GM21717 (cell line): ENCODE results near the gene SLC10A3.
"Not testable (repeated sequence)": the region's sequence is repeated elsewhere in the genome, so short reads cannot be mapped to it uniquely, and the experiment has no call there.

Experiments used
- ATAC-seq: cut with Tn5 transposase; IDR thresholded peaks from one replicate; pipeline ENCODE4 v1.9.1; 2021; ENCODE audit warnings: mild to moderate bottlenecking, moderate library complexity; ENCODE audit not compliant: unreplicated experiment

The SLC10A3 gene

GRCh38 chrX:154511761-154512160 lies 21.3 kb upstream of the SLC10A3 start:
- ATAC-seq, result no peak

GRCh38 chrX:154509455-154509854 lies 19.0 kb upstream of the SLC10A3 start:
- no peak for ATAC-seq

DNA sequence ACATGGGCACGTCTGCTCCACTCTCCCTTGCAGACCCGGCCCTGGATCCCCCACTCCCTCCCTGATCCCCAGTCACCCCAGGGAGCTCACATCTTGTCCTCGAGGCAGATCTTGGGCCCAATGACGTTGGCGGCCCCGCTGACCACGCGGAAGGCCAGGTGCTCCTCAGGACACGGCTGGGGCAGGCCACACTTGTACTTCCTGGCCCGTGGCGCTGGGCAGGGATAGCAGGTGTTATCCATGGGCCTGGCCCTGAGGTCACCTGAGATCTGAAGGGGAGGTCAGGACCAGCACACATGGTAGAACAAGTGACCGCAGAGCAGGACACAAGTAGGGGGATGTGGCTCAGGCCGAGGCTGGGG lies 17.9 kb upstream of the SLC10A3 start:
- ATAC-seq, result no peak

DNA sequence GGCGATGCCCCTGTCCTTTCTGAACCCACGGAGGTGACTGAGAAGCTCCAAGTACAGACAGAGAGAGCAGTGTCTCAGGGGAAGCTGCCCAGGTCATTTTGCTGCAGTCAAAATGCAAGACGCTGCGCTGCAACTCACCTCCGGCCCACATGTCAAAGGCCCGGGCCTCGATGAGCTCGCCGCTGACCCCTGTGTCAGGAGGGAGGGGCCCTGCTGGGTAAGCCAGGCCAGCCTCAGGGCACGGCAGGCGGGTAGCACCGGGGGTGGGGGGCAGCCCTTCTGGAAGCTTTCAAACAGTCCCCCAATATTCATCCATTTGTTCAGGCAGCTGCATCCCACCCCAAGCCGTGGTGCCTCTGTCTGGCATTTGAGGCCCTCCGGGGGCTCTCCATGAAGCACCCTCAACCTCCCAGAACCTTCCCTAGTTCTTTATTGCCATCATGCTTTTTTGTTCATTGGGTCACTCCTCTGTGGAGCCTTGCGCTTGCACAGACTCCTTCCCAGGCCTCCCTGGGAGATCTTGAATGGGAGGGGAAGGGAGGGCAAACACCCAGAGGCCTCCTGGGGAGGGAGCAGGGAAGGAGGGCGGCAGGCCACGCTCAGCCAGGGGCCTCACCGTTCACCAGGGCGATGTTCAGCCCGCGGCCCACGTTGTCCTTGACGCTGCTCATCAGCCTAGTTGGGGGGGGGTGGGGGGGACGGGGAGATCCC lies 17.4 kb upstream of the SLC10A3 start:
- no peak for ATAC-seq

DNA sequence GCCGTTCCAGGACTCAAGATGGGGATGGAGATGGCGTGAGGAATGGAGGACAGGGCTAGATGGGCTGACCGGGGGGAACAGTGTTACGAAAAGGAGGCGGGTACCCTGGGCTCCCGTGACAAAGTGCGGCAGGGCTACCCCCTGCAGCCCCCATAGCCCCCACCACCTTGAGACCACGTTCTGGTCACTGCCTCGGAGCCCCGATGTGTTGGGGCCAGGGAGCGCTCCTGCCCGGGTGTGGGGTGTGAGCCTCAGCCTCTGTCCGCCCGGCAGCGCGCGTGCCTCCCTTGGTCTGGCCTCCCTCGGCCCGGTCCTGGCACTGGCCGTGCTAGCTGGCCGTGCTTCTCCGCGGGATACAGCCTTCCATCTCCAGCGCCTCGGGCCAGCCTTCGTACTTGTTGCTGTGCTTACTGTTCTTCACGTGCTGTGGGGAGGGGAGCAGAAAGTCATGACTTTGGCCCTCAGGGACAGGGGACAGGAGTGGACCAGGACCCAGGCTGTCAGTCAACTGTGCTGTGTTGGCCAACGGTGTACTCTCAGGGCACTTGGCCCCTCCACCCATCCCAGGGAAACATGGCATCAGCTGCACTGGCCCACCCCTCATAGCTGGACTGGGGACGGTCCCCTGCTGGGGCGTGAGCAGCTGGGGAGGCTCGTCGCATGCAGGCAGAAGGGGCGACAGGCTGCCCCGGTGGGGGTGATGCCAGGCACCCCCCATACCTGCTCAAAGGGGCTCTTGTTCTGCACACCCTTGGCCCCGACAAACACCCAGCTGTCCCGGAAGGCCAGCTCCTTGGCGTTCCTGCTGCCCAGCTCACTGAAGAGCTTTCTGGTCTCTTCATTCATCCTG lies 16.3 kb upstream of the SLC10A3 start:
- ATAC-seq, result no peak

DNA sequence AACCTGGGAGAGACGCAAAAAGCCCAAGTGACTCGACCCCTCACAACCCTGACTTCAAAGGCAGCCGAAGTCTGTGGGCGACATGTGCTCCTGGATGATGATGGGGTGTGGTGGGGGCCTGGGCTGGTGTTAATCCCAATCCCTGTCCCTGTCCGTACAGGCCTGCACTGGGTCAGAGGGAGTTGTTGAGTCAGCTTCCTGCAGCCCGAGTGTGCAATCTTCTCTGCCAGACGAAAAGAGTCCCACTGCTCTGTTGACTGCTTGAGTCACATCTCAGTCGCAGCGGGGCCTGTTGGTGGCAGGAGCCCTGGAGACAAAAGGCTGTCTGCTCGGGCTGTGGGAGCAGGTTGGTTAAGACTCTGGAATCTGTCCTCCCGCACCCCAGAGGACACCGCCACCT lies 15.3 kb upstream of the SLC10A3 start:
- no peak for ATAC-seq

DNA sequence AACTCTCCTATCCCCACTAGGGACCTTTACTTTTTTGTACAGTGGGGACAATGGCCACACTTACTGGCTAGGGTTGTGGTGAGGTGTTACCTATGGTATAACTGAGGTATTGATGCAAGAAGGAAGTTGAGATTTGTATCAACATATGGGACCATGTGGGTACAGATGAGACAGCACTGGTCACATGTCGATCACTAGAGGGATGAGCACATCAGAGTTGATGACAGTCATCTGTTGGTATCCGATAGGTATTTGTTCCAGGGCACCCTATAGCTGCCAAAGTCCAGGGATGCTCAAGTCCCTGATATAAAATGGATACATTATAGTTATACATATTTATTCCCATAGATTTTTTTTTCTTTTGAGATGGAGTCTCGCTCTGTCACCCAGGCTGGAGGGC lies 12.6 kb upstream of the SLC10A3 start:
- no peak for ATAC-seq

DNA sequence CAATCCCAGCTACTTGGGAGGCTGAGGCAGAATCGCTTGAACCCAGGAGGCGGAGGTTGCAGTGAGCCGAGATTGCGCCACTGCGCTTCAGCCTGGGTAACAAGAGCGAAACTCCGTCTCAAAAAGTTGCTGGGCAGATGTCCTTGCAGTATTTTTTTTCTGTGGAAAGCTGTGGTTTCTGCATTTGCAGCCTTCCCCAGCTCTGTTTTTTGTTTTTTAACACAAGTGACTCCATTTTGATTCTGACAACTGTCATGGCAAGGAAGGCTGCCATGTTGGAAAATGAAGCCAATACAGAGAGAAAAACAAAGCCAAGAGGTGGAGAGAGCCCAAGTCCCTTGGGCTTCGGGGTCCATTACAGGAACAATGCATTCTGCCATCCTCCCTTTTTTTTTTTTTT lies 11.7 kb upstream of the SLC10A3 start:
- no peak for ATAC-seq

GRCh38 chrX:154501423-154501822 lies 11.0 kb upstream of the SLC10A3 start:
- ATAC-seq, result not testable (repeated sequence)

GRCh38 chrX:154496591-154497137 lies 6.2 kb upstream of the SLC10A3 start:
- not testable (repeated sequence) for ATAC-seq

GRCh38 chrX:154495472-154495922 lies 5.1 kb upstream of the SLC10A3 start:
- no peak for ATAC-seq

DNA sequence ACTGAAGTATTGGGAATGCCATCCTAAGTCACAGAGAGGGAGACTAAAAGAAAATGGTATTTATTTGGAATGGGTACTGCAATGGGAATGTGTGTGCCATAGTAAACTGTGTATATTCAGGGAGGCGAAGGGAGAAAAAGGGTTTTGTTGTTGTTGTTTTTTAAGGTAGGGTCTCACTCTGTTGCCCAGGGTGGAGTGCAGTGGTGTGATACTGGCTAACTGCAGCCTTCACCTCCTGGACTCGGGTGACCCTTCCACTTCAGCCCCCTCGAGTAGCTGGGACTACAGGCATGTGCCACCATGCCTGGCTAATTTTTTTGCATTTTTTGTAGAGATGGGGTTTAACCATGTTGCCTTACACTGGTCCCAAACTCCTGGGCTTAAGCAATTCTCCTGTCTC lies 4.3 kb upstream of the SLC10A3 start:
- no peak for ATAC-seq

DNA sequence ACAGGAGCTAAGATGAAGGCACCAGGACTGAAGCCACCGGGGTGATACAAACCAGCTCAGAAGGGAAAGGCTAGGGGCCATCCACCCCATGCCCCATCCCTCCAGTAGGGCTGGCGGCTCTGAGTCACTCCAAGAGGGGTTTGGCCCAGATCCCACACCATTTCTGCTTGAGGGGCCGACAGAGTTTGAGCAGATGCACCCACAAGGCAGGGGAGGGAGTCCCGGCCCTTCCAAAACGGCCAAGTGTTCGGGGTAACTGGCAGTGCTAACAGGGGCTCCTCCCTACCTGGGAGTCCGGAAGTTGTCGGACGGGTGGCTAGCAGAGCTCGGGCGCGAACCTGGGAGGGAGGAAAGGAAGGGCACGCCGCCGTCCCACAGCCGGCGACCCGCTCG lies 412 bp downstream of the SLC10A3 start:
- peak; percentile 26 for ATAC-seq

DNA sequence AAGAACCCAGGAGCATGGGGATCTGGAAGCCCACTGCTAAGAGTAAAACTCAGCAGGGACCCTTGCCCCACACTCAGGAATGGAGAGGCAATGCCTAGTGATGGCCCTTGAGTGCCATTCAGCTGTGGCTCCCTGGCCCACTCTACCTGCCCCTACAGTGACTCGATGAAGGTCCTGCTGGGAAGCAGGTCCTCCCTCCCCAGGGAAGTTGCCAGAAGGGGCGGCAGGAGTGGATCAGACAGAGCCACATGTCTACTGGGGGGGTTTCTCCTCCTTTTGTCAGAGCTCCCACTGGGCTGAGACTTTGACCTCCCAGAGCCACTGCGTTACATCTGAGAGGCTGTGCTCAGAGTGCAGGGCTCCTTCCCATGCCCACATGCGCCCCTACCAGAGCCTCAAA lies 1.2 kb downstream of the SLC10A3 start:
- ATAC-seq, result no peak

DNA sequence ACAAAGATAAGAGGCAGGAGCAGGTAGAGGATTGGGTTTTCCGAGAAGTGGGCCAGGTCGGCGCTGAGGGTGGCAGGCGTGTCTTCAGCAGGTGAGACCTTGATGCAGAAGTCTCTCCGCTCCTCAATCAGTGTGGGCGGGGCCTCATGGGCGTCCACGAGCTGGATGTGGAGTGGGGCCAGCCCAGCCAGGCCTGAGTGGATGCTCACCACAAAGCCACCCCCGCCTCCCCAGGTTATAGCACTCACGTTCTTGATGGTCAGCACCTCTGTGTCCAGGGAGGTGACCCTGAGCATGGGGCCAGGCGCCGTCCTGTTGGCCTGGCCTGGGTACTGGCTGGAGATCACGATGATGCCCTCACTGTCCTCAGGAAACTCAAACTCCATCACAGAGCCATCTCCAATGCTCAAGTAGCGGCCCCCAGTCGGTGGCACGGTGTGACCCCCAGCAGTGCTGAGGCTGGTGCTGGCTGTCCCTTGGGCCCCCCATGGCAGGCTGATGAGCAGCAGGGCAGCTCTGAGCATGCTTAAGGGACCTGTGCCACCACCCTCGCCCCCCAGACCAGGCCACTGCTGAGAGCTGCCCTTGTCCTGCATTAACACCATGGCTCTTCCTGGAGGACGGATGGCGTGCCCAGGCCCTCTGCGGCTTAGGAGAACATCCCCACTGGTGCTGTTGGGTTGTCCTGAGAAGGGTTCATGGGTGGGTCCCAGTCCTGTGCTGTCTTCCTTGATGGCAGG lies 1.9 kb downstream of the SLC10A3 start:
- no peak for ATAC-seq

DNA sequence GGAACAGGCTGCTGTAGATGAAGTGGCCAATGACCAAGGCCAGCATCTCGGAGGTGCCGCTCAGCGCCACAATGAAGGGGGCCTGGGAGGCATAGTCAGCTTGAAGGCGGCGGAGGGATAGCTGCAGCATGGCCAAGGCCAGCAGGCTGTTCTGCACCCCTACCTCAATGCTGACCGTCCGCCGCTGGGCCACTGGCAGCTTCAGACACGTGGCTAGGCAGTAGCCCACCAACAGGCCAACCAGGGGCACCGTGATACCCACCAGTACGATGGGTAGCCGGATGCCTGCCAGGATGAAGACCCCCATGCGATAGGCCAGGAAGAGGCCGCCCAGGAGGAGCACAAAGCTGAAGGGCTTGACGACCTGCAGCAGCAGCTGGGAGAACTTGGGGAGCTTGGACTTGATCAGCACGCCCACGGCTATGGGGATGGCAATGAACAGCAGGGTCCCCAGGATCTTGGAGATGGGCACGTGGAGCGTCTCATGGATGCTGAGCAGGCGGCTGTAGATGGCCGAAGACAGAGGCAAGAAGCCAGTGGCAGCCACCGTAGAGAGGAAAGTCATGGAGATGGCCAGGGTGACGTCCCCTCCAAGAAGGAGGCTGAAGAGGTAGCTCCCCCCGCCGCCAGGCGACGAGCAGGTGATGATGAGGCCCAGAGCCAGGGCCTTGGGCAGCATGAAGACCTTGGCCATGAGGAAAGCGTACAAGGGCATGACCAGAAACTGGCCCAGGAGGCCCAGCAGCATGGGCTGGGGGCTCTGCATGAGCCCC lies 2.7 kb downstream of the SLC10A3 start:
- no peak for ATAC-seq

GRCh38 chrX:154486396-154487207 lies 3.8 kb downstream of the SLC10A3 start, which contains the start of gene UBL4A:
Gene UBL4A, minus strand, starts transcription at chrX:154486615. Its CDS starts 31 bp downstream, at chrX:154486584.
- ATAC-seq, result no peak

DNA sequence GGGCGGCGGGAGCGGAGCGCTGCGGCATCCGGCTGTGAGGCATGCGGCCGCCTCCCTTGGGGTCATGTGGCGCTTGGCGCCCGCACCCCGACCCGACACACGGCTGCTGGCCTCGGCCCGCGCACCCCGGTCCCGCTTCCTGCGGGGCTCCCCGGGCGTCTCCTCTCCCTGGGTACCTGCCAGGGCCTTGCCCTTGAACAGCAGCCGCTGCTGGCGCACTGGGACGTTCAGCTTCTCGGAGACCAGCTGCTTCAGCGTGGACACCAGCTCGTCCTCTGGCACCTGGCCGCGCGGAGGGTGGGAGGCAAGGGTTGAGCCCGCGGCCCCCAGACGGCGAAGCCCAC lies 4.4 kb downstream of the SLC10A3 start:
- no peak for ATAC-seq

DNA sequence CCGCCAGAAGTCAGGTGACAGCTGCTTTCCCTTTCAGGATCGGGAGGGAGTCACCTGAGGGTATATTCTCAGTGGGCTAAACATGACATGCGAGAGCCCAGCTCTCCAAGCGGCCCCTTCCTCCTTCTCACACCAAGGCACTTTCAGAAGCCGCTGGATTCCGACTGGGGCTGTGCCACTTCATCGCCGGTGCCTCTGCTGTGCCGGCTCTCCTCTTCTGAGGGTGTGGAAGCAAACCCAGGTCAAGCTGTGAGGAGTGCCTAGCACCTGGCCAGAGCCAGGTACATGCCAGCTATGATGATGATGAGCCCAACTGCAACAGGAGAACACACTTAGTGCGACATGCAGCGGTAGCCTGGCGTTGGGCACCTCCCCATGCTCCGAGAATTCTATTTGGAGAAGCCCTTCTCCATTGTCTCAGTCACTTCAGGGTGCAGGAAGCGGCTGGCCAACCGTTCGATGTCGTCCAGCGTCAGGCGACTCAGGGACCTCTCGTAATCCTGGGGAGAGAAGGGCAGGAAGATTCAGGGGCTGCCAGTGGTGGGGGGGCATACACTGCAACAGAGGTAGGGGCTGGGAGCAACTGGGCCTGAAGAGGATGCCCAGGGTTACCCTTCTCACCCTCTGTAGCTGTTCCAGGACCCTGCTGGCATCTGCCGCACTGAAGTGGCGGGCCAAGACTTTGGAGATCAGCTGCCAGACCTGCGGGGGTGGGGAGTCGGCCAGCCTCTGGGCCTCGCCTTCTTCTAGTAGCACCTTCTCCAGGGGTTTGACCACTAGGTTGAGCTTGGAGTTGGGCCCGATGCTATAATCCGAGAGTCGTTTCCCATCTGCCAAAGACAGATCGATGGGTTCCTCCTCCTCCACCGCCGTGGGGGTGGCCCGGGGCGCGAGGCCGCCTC lies 5.0 kb downstream of the SLC10A3 start:
- no peak for ATAC-seq
